Bronchial epithelial cell (primary cell): ENCODE data around the gene NTRK3. TPM values are rescaled to one million over a fixed set of nuclear protein-coding genes. Genes with fewer than 3 reads are reported as not detected.

Source experiments
- DNase-seq: peaks from one replicate; pipeline ENCODE4 v3.0.0-alpha.2; 2010; ENCODE audit warnings: low read depth
- FAIRE-seq: peaks from 2 replicates; lab custom pipeline; 2011; peaks lifted over from hg19 to GRCh38; lab: Jason Lieb, UNC
- H3K27me3 ChIP-seq: 2 replicates; pipeline ENCODE4 v1.5.1; 2011; ENCODE audit warnings: low read length; ENCODE audit not compliant: control insufficient read depth, insufficient read depth
- H3K36me3 ChIP-seq: 2 replicates; pipeline ENCODE4 v1.5.1; 2011; ENCODE audit warnings: low read length; ENCODE audit not compliant: control insufficient read depth, insufficient read depth
- H3K4me3 ChIP-seq: 2 replicates; pipeline ENCODE4 v1.5.1; 2011; ENCODE audit warnings: mild to moderate bottlenecking, low read depth, low read length, control low read depth
- total RNA-seq: library from RNA; depleted of rRNA; stranded (reverse); fragments of >200 nt; gene quantifications from 2 replicates; pipeline ENCODE4 v1.2.1, GENCODE V29; 2014
- TF ChIP-seq, protein P1 (sequence below): IDR thresholded peaks from 2 replicates; pipeline ENCODE4 v1.5.1; 2011; ENCODE audit warnings: mild to moderate bottlenecking, moderate library complexity, low read length, control low read depth, inconsistent platforms; ENCODE audit not compliant: insufficient read depth, severe bottlenecking

Gene NTRK3
- total RNA-seq, 1 donor from 2014 or later = not detected

DNA sequence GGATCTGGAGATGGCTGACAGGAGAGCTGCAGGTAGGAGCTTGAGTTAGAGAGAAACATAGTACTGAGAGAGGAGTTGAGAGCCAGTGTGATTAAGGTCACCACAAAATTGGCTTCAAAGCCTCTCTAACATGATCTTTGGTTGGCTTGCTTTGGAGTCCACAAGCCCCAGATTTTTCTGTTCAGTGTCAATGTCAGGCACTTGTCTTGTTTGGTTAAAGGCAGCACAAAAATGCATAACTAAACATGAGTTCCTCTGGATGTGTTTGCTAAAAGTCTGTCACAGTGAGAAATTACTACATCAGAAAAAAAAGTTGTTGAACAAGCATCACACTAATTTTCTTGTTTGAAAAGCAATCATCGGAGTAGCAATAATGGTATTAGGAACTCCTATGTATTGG is 440.5 kb downstream of the NTRK3 start:
- Histone ChIP-seq H3K4me3 (no peak overlapping the region), H3K27me3 (no peaks in the 10 kb centered on the region), H3K36me3 (no peaks in the 10 kb centered on the region)
- no peak for DNase-seq
- TF ChIP-seq, protein P1, sequence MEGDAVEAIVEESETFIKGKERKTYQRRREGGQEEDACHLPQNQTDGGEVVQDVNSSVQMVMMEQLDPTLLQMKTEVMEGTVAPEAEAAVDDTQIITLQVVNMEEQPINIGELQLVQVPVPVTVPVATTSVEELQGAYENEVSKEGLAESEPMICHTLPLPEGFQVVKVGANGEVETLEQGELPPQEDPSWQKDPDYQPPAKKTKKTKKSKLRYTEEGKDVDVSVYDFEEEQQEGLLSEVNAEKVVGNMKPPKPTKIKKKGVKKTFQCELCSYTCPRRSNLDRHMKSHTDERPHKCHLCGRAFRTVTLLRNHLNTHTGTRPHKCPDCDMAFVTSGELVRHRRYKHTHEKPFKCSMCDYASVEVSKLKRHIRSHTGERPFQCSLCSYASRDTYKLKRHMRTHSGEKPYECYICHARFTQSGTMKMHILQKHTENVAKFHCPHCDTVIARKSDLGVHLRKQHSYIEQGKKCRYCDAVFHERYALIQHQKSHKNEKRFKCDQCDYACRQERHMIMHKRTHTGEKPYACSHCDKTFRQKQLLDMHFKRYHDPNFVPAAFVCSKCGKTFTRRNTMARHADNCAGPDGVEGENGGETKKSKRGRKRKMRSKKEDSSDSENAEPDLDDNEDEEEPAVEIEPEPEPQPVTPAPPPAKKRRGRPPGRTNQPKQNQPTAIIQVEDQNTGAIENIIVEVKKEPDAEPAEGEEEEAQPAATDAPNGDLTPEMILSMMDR = no peak
- FAIRE-seq = no peak

Other genes with a start within 250 kb of the NTRK3 start
- gene MRPL46, start 210.6 kb upstream of the NTRK3 start, total RNA-seq = 14.5 and 18.6 TPM in 2 replicates
- gene MRPS11, start 211.0 kb upstream of the NTRK3 start, total RNA-seq = 31.1 and 43.0 TPM in 2 replicates